ENCODE measurements around the gene LDHD.

Gene LDHD

DNA sequence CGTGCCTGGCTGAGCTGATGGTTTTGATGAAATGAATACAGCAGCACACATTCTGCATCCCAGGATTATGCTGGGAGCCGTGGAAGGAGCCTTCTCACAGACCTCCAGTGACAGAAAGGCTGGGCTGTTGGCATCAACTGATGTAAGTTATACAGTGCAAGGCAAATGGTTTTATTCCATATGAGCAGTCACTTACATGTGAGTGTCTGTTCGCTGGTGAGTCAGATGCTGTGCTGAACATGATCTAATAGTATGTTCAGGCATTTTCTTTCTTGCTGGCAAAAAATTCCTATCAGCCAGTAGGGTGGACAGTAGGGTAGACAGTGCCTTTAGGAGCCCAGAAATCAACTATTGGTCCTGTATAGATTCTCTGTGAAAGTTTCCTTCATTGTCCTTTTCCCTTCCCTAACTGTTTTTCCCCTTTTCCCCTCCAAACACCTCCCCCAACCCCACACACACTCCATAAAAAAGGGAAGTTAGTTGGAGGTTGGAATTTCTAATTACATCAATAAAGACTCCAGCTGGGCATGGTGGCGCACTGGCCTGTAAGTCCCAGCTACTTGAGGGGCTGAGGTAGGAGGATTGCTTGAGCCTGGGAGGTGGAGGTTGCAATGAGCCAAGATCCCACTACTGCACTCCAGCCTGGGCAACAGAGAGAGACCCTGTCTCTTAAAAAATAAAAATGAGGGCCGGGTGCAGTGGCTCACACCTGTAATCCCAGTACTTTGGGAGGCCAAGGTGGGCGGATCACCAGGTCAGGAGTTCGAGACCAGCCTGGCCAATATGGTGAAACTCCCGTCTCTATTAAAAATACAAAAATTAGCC, 36.2 kb downstream of the LDHD start:
- DNase-seq (ENCODE audit: low spot score): no peak

GRCh38 chr16:75079346-75079926, 37.1 kb downstream of the LDHD start:
- no peak for DNase-seq (ENCODE audit: low spot score)

- DNase-seq (ENCODE audit: low spot score): no peak
These were observed 37.7 kb downstream of the LDHD start for GRCh38 chr16:75078886-75079285.

DNA sequence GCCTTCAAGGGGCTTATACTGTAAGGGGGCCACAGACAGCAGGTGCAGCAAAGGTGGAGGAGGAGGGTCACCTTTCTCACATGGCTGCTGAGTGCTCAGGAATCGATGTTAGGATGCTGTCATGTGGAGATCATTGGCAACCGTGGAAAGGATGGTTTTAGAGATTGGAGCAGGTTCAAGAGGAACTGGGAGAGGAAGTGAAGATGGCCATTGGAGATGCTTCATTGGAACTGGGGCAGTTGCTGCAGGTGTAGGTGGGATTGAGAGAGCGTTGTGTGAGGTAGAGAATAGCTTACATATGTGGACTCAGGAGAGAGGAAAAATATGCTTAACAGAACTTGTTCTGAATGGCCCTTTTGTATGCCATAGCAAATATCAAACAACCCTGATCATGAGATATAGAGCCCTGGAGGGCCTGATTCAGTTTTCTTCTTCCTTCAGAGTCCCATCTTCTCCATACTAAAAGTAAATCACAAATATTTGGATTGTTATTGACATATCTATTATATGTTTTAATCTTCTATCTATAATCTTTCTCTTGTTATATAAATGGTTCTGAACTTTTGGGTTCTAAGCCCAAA, 40.8 kb downstream of the LDHD start:
- no peak for DNase-seq (ENCODE audit: low spot score)

- peak; percentile 89 for DNase-seq (ENCODE audit: low spot score)
These were observed 41.5 kb downstream of the LDHD start for GRCh38 chr16:75074920-75075687.

DNA sequence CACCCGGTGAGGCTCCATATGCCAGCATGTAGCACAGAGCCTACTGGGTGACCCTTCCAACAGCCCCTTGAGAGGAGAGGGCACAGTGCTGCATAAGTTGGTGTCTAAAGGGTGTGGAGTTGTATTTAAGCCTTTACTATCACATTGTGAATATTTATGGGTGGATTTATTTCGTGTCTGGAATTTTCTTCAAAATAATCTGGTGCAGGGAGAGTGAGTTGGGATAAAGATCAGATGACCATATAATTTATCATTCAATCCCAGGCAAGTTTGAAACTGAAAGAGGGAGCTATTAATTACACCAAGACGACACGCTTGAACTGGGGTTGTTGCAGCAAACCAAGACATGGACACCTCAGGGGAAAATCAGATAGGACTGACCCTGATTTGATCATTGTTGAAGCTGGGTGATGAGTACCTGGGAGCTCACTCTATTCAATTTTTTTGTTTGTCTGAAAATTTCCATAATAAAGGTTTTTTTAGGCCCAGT, 42.2 kb downstream of the LDHD start:
- DNase-seq (ENCODE audit: low spot score): no peak

- no peak for DNase-seq (ENCODE audit: low spot score)
These were observed 42.9 kb downstream of the LDHD start for GRCh38 chr16:75073545-75074303.

DNA sequence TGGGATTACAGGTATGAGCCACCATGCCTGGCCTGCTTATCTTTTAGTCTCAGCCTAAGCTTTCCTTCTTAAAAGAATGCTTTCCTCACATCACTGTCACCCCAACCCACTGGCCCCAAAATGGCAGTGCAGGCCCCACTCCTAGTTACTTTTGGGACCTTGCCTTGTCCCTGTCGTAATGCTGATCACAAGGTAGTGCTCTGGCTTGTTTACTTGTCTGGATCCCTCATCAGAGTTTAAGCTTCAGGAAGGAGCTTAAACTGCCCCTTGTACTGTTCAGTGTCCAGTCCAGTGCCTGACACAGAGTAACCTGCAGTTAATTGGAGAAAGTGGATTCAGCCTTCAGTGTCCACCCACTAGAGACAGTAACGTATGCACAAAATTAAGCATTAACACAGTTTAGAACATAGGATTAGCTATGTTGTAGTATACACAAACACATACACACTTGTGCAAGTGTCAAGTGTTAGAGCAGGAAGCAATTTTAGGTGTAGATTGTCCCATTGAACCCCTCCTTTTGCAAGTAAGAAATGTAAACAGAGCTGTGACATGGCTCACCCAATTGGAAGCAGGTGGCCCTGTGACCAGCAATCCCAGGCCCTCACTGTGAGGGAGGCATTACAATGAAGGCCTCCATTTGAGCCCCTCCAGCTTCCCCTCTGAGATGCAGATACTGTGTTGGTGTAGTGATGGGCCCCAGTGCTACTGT, 44.2 kb downstream of the LDHD start:
- DNase-seq (ENCODE audit: low spot score): no peak

- DNase-seq (ENCODE audit: low spot score): no peak
These were observed 45.0 kb downstream of the LDHD start for GRCh38 chr16:75071621-75072020.

GRCh38 chr16:75070012-75070841, 46.4 kb downstream of the LDHD start:
- no peak for DNase-seq (ENCODE audit: low spot score)

DNA sequence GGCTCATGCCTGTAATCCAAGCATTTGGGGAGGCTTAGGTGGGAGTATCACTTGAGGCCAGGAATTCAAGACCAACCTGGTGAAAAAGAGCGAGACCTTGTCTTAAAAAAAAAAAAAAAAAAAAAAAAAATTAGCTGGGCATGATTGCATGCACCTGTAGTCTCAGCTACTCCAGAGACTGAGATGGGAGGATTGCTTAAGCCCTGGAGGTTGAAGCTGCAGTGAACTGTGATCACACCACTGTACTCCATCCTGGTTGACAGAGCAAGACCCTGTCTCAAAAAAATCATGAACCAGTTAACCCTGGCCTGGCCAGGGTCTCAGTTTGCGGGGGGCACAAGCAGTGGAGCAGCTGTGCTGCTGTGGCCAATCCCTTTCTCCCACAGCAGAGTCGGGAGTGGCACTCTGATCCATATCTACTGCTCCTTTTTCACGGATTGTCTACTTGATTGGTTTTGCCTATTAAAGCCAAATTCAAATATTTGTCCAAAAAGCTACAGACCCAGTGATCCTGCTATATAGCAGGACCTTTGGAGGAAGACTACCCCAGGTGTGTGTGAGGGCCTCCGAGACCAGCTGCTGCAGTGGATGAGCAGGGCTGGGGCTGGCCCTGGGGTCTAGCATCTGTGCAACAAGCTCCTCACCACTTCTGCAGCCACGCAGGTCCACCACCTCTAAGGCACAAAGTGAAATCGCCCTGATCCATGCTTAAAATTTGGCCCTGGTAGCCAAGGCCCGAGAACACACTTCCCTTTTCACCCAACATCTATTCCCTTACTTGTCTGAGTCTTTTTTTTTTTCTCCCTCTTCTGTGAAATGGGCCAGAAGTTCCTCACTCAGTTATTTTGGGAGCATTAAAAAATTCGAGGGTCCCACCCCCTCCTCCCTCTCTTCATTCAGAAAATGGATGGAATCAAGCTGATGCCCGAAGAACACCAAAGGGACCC, 48.2 kb downstream of the LDHD start:
- DNase-seq (ENCODE audit: low spot score): no peak

- no peak for DNase-seq (ENCODE audit: low spot score)
These were observed 49.6 kb downstream of the LDHD start for GRCh38 chr16:75066861-75067447.

DNA sequence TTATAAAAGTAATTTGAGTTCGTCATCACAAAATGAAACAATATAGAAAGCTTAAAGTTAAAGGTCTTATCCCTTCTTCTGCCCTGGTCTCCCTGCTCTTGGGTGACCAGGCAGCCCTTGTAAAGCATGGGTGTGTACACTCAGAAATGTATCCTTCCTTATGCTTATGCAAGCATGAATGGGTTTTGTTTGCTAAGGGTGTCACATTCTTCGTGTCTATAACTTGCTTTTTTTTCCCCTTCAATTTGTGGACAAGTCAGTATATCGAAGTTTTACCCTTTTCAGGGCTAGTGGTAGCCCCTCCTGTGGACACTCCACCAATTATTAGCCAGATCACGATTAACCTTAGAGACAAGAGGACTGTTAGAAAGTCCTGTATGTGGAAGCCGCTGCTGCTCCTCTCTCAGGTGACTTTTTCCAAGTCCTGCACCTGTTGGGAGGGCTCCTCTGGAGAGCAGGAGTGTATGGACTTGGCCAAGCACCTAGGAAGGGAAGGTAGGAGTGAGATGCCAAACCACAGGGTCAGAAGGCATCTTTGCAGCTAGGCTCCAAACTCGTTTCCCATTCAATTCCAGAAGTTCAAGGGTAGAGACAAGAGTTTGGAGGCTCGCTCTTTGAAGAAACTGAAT, 50.9 kb downstream of the LDHD start:
- DNase-seq (ENCODE audit: low spot score): no peak

DNA sequence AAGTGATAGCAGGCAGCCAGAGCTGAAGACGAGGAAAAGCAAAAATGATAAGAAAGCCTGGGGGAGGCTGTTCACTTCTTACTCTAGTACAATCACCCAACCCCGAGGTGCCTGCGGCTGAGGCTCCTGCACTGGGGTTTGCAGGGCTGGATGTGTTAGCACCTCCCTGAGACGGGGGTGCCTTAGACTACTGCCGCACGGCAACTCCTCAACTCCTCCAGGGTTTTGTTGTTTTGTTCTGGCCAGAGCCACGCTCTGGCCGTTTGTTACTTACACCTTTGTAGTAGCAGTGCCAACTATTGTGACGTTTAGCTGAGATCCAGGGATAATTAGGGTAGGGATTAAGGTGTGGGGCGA, 51.5 kb downstream of the LDHD start:
- peak; percentile 25 for DNase-seq (ENCODE audit: low spot score)

GRCh38 chr16:75064403-75065148, 52.0 kb downstream of the LDHD start:
- DNase-seq (ENCODE audit: low spot score): peak; percentile 16

- DNase-seq (ENCODE audit: low spot score): no peak
These were observed 53.0 kb downstream of the LDHD start for GRCh38 chr16:75063549-75064088.

GRCh38 chr16:75062976-75063346, 53.6 kb downstream of the LDHD start:
- DNase-seq (ENCODE audit: low spot score): no peak

All from CD4-positive, alpha-beta T cell treated with Interleukin-2 at 100 ng/mL for 4 hours (primary cell).